Bronchial epithelial cell (primary cell): Measurements from ENCODE around the gene SLX4IP. TPM values are rescaled to one million over a fixed set of nuclear protein-coding genes. Genes with fewer than 3 reads are reported as not detected.

Source experiments
- DNase-seq: peaks from one replicate; pipeline ENCODE4 v3.0.0-alpha.2; 2010; ENCODE audit warnings: low read depth
- FAIRE-seq: peaks from 2 replicates; lab custom pipeline; 2011; peaks lifted over from hg19 to GRCh38; lab: Jason Lieb, UNC
- H3K27me3 ChIP-seq: 2 replicates; pipeline ENCODE4 v1.5.1; 2011; ENCODE audit warnings: low read length; ENCODE audit not compliant: control insufficient read depth, insufficient read depth
- H3K36me3 ChIP-seq: 2 replicates; pipeline ENCODE4 v1.5.1; 2011; ENCODE audit warnings: low read length; ENCODE audit not compliant: control insufficient read depth, insufficient read depth
- H3K4me3 ChIP-seq: 2 replicates; pipeline ENCODE4 v1.5.1; 2011; ENCODE audit warnings: mild to moderate bottlenecking, low read depth, low read length, control low read depth
- total RNA-seq: library from RNA; depleted of rRNA; stranded (reverse); fragments of >200 nt; gene quantifications from 2 replicates; pipeline ENCODE4 v1.2.1, GENCODE V29; 2014
- TF ChIP-seq, protein P1 (sequence below): IDR thresholded peaks from 2 replicates; pipeline ENCODE4 v1.5.1; 2011; ENCODE audit warnings: mild to moderate bottlenecking, moderate library complexity, low read length, control low read depth, inconsistent platforms; ENCODE audit not compliant: insufficient read depth, severe bottlenecking

Gene SLX4IP
- total RNA-seq, 1 donor from 2014 or later = 3.9 TPM

DNA sequence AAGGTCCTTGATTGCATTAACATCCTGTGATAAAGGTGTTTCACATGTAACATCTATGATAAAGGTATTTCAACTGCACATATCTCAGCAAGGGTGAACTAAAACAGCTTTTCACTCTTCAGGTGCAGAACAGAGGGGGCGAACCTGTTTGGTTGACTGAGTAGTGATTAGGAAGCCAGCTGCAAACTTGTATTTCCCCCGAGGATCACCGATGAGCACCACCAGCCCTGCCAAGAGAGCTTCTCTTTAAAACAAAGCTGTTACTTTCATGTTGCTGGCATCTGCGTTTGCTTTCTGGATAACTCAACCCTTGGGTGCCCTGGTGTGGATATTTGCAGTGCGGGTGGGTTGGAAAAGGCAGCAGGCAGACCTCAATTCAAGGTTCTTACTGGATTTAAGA is 199.1 kb downstream of the SLX4IP start:
- H3K4me3 ChIP-seq = no peak overlapping the region
- peaks cover 2% of the 10 kb centered on the region for H3K36me3 ChIP-seq
- DNase-seq = no peak
- FAIRE-seq = no peak
- TF ChIP-seq, protein P1, sequence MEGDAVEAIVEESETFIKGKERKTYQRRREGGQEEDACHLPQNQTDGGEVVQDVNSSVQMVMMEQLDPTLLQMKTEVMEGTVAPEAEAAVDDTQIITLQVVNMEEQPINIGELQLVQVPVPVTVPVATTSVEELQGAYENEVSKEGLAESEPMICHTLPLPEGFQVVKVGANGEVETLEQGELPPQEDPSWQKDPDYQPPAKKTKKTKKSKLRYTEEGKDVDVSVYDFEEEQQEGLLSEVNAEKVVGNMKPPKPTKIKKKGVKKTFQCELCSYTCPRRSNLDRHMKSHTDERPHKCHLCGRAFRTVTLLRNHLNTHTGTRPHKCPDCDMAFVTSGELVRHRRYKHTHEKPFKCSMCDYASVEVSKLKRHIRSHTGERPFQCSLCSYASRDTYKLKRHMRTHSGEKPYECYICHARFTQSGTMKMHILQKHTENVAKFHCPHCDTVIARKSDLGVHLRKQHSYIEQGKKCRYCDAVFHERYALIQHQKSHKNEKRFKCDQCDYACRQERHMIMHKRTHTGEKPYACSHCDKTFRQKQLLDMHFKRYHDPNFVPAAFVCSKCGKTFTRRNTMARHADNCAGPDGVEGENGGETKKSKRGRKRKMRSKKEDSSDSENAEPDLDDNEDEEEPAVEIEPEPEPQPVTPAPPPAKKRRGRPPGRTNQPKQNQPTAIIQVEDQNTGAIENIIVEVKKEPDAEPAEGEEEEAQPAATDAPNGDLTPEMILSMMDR = no peak
- no peaks in the 10 kb centered on the region for H3K27me3 ChIP-seq

DNA sequence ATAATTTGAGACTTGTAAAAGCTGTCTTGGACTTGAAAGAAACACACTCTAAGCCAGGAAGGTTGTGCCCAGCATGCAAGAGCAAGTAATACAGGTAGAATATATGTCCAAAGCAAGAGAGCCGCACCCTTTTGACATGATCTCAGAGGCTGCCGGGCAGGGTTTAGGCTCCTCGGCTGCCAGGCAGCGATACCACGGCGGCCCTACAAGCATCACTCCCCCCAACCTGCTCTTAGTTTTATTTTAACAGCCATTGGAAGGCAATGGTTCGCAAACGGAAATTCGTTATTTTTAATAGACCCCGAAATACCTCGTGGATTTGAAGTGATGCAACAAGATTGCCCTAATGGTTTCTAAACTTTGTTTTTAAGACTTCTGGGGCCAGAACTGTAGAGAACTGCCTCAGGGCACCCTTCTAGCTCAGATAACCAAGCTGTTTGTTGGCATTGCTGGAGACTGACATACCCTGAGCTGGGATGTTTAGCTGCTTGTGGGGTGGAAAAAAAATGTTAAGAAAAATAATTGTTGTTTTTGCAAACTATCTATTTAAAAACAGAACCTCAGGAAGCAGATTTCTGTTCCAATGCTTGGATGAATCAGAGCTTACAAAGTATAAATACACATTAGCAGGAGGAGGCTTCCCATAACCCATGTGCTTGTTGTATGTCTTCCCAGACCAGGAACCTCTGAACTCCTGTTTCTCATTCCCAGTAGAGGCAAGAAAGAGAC is 199.7 kb downstream of the SLX4IP start:
- H3K4me3 ChIP-seq = no peak overlapping the region
- FAIRE-seq (no peak), DNase-seq (peak; percentile 55)
- TF ChIP-seq, protein P1 = no peak
- H3K36me3 ChIP-seq = peaks cover 5% of the 10 kb centered on the region
- no peaks in the 10 kb centered on the region for H3K27me3 ChIP-seq

DNA sequence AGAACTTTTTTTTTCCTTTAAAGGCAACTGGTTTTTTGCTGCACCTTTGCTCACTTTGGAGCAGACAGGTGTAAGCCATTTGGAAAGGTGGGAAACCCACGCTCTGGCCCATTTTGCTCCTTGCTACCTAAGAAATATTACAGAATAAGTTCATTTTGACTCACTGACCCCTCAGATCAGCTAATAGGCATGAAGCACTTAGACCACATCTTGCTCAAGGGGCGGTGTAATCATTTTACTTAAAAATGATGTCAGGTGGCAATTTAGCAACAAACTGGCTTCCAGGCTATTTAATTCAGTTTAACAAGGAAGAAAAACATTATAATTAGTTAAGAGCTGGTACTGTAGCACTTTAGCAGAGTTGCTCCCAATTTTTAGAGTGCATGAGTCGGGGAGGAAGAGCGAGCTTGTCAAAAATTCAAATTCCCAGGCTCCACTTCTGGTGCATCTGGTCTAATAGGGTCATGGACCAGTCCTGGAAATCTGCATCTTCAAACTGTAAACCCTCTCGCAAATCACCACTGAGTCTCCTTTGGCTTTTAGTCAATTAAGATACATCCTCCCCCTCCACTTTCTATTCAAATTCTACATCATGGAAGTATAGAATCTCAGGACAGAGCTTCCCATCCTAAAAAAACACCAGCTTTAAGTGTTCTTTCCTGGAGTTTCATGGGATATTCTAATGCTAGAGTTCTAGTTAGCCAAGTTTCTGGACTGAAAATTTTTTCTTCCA is 200.5 kb downstream of the SLX4IP start:
- H3K36me3 ChIP-seq = peaks cover 11% of the 10 kb centered on the region
- FAIRE-seq = no peak
- no peak overlapping the region for H3K4me3 ChIP-seq
- TF ChIP-seq, protein P1 = no peak
- no peaks in the 10 kb centered on the region for H3K27me3 ChIP-seq
- peak; percentile 44 for DNase-seq

DNA sequence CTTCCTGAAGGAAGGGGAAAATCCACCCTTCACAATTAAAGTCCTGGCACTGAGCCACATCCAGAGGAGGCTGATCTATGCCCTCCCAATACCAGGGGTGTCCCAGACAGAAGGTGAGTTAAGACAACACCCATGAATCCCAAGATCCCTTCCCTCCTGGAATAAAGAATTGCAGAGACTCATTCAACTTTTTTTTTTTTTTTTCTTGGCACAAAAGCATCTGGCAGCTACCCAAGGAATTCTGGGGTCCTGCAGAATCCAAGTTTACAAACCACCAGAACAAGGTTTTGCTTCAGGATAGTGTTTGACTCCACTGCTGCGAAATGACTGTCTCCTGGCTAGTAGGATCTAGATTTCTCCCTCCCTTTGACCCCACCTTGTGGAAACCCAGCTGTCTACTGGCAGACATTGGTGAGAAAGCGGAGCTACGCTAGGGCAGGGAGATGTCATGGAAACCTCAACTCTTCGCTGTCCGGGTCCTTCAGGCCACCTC is 201.3 kb downstream of the SLX4IP start:
- Histone ChIP-seq H3K36me3 (peaks cover 16% of the 10 kb centered on the region), H3K4me3 (no peak overlapping the region), H3K27me3 (no peaks in the 10 kb centered on the region)
- TF ChIP-seq, protein P1 = peak; percentile 1
- no peak for FAIRE-seq
- peak; percentile 41 for DNase-seq

DNA sequence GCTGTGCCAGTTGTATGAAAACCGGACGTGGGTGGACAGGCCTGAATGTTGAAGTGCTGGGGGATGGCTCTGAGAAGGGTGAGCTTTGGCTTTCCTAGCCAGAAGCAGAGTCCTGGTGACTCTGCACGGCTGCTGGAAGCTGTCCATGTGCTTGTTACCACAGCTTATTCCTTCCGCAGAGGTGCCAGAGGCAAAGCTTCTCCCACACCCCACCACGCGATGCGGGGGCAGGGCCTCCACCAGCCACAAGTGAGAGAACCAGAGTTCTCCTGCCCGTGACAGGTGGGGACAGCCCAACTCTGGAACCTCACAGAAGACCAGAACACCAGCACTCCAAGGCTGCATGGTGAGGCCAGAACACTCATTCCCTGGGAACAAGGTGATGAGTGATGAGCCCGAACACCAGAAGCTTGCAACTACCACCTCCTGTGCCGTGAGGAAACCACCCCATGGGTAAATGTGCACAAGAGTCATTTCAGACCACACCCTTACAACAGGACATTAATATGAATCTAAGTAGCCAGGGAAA is 202.0 kb downstream of the SLX4IP start:
- FAIRE-seq (peak; percentile 97), DNase-seq (peak; percentile 79)
- TF ChIP-seq, protein P1 = no peak
- no peak overlapping the region for H3K4me3 ChIP-seq
- H3K27me3 ChIP-seq = no peaks in the 10 kb centered on the region
- peaks cover 22% of the 10 kb centered on the region for H3K36me3 ChIP-seq
